Testis (tissue), 3 donors: ENCODE measurements around the gene KLHDC9. TPM values are rescaled to one million over a fixed set of nuclear protein-coding genes. Genes with fewer than 3 reads are reported as not detected.

Experiments
- DNase-seq: peaks from one replicate; pipeline ENCODE4 v3.0.0-alpha.2; 2019
- H3K27ac ChIP-seq, 2 donors: fragments of 200-600 bp; sonication (generic); one replicate each; pipeline ENCODE4 v1.5.1; 2019
- H3K27me3 ChIP-seq: fragments of 200-600 bp; sonication (generic); one replicate; pipeline ENCODE4 v1.5.1; 2019
- H3K36me3 ChIP-seq: fragments of 200-600 bp; sonication (generic); one replicate; pipeline ENCODE4 v1.5.1; 2017; ENCODE audit warnings: low read depth; ENCODE audit errors: missing control alignments
- H3K4me1 ChIP-seq: fragments of 200-600 bp; sonication (generic); one replicate; pipeline ENCODE4 v1.5.1; 2019
- H3K4me3 ChIP-seq, 2 donors: fragments of 200-600 bp; sonication (generic); one replicate each; pipeline ENCODE4 v1.5.1; 2017 to 2019
- H3K9me3 ChIP-seq: fragments of 200-600 bp; sonication (generic); one replicate; pipeline ENCODE4 v1.5.1; 2017
- CTCF ChIP-seq, 3 experiments: fragments of 450-650 bp in 2 of 3; fragments of 200-600 bp in 1 of 3; sonication (generic) in 1 of 3; IDR thresholded peaks; one replicate each; pipeline ENCODE4 v1.5.1; 2016 to 2019; ENCODE audit warnings: antibody characterized with exemption in 3 of 3, mild to moderate bottlenecking in 2 of 3, moderate library complexity in 1 of 3
- POLR2A ChIP-seq: fragments of 450-650 bp; IDR thresholded peaks from one replicate; pipeline ENCODE4 v1.6.1; 2017; ENCODE audit warnings: antibody characterized with exemption, mild to moderate bottlenecking, moderate library complexity
- whole genome bisulfite sequencing, 2 donors: methylation state at CpG; one replicate each; pipeline ENCODE4 v1.1.5; 2018; 5-methylcytosine and 5-hydroxymethylcytosine counted together
- intact Hi-C: fragments of 100-400 bp; cut with DNase I; formaldehyde crosslinking; loops from one replicate; pipeline ENCODE4 v1.15.1; 2023; ENCODE audit warnings: low total_unique reads
- polyA plus RNA-seq: library from polyadenylated mRNA; stranded (reverse); fragments of 350-450 nt; fragmentation: Illumina TruSeq; extraction: RNeasy Lipid Tissue Mini Kit (QIAGEN cat#74804); gene quantifications from one replicate; pipeline ENCODE4 v1.2.3, GENCODE V29; 2014; ENCODE audit warnings: low read depth, low replicate concordance; ENCODE audit not compliant: insufficient read depth
- total RNA-seq, 2 donors: library from RNA; depleted of rRNA; stranded (reverse); fragments of >200 nt; gene quantifications; one replicate each; pipeline ENCODE4 v1.2.3, GENCODE V29; 2016

The KLHDC9 gene
- total and polyA plus RNA-seq, 3 donors from 2014 or later, result 55.8 to 144 (median 57.2) TPM

GRCh38 chr1:161095230-161095629, 2.9 kb upstream of the KLHDC9 start:
- intact Hi-C loops, result loop anchor here (10.0 kb wide), 1 partner anchor 100 kb away; no protein-coding TSS in a partner anchor
- no peak for DNase-seq
- Histone ChIP-seq H3K27ac (no peak overlapping the region), H3K4me1 (peaks cover 5% of the 10 kb centered on the region), H3K9me3 (no peaks in the 10 kb centered on the region), H3K27me3 (no peaks in the 10 kb centered on the region), H3K36me3 (no peaks in the 10 kb centered on the region), H3K4me3 (no peak overlapping the region)
- TF ChIP-seq CTCF (IDR thresholded peaks at IDR 0.05) (no peak), POLR2A (no peak)
- WGBS, 2 donors, result 94 to 96% methylated on average over 6 of the region's 6 CpGs

- Histone ChIP-seq H3K36me3 (no peaks in the 10 kb centered on the region), H3K27me3 (no peaks in the 10 kb centered on the region), H3K4me3 (no peak overlapping the region), H3K4me1 (peaks cover 5% of the 10 kb centered on the region), H3K27ac (no peak overlapping the region), H3K9me3 (no peaks in the 10 kb centered on the region)
- 91 to 93% methylated on average over 2 of the region's 2 CpGs for WGBS, 2 donors
- no peak for TF ChIP-seq POLR2A
- TF ChIP-seq CTCF (IDR thresholded peaks at IDR 0.05), result no peak
- DNase-seq, result no peak
- intact Hi-C loops, result loop anchor here (10.0 kb wide), 1 partner anchor 101 kb away; no protein-coding TSS in a partner anchor
These were observed 2.1 kb upstream of the KLHDC9 start for GRCh38 chr1:161096015-161096414.

- no peak for DNase-seq
- TF ChIP-seq CTCF (IDR thresholded peaks at IDR 0.05), result no peak
- Histone ChIP-seq H3K9me3 (no peaks in the 10 kb centered on the region), H3K27ac (no peak overlapping the region), H3K27me3 (no peaks in the 10 kb centered on the region), H3K4me3 (no peak overlapping the region), H3K36me3 (no peaks in the 10 kb centered on the region), H3K4me1 (peaks cover 5% of the 10 kb centered on the region)
- intact Hi-C loops, result loop anchor here (10.0 kb wide), 1 partner anchor 102 kb away; no protein-coding TSS in a partner anchor
- WGBS, 2 donors, result 54 to 65% methylated on average over 1 of the region's 1 CpG
These were observed 1.6 kb upstream of the KLHDC9 start for GRCh38 chr1:161096530-161096929.

- intact Hi-C loops, result loop anchor here (10.0 kb wide), 1 partner anchor 104 kb away; no protein-coding TSS in a partner anchor
- no peak for DNase-seq
- no peak for TF ChIP-seq CTCF (IDR thresholded peaks at IDR 0.05)
- TF ChIP-seq POLR2A, result no peak
- Histone ChIP-seq H3K36me3 (no peaks in the 10 kb centered on the region), H3K27ac (no peak overlapping the region), H3K27me3 (no peaks in the 10 kb centered on the region), H3K9me3 (no peaks in the 10 kb centered on the region), H3K4me3 (peak overlapping the region in 1 of 2 donors; percentile 75), H3K4me1 (peaks cover 5% of the 10 kb centered on the region)
- WGBS, 2 donors, result 63 to 72% methylated on average over 6 to 9 of the region's 9 CpGs
These were observed 1.1 kb downstream of the KLHDC9 start for GRCh38 chr1:161099090-161099802.

- H3K9me3 ChIP-seq, result no peaks in the 10 kb centered on the region
These were observed 2.4 kb downstream of the KLHDC9 start for GRCh38 chr1:161100556-161100955.

More at GRCh38 chr1:161100556-161100955, 2.4 kb downstream of the KLHDC9 start:
- WGBS, 2 donors, result 28 to 54% methylated on average over 2 of the region's 2 CpGs
- Histone ChIP-seq H3K27me3 (no peaks in the 10 kb centered on the region), H3K4me3 (no peak overlapping the region), H3K4me1 (peaks cover 5% of the 10 kb centered on the region), H3K36me3 (no peaks in the 10 kb centered on the region), H3K27ac (no peak overlapping the region)
- TF ChIP-seq CTCF (IDR thresholded peaks at IDR 0.05), result no peak
- no peak for TF ChIP-seq POLR2A
- intact Hi-C loops, result no loop called here
- DNase-seq, result no peak
